ENCODE measurements around the gene DMD. TPM values are rescaled to one million over a fixed set of nuclear protein-coding genes. Genes with fewer than 3 reads are reported as not detected.

Gene DMD
- total RNA-seq, 1 experiment from 2014 or later, result 47.2 TPM

GRCh38 chrX:31236231-31236630, 1975.1 kb downstream of the DMD start:
- H3K27ac Mint-ChIP-seq (ENCODE audit: unreplicated experiment), result no peak overlapping the region
- Histone ChIP-seq H3K9me3 (no peaks in the 10 kb centered on the region), H3K4me1 (no peaks in the 10 kb centered on the region), H3K27me3 (replicated peaks; ENCODE audit: control insufficient read depth, insufficient read depth, low read length) (no peaks in the 10 kb centered on the region), H3K4me3 (ENCODE audit: low read depth, low read length) (no peak overlapping the region), H3K36me3 (ENCODE audit: control insufficient read depth, insufficient read depth, low read length) (no peaks in the 10 kb centered on the region)
- intact Hi-C loops (cut with micrococcal nuclease; ENCODE audit: unreplicated experiment), result no loop called here
- DNase-seq, result no peak
- no peak overlapping the region for H3K4me3 Mint-ChIP-seq (ENCODE audit: unreplicated experiment)
- POLR2A ChIA-PET, result no interaction called here
- H3K36me3 Mint-ChIP-seq (ENCODE audit: insufficient read depth, unreplicated experiment), result peaks cover 18% of the 10 kb centered on the region
- CTCF ChIA-PET, result no interaction called here
- TF ChIP-seq CTCF (IDR thresholded peaks at IDR 0.05; ENCODE audit: insufficient read depth in 1 of 2, low read depth in 1 of 2, low read length in 1 of 2, severe bottlenecking in 1 of 2, unreplicated experiment in 1 of 2), result no peak
- H3K9me3 Mint-ChIP-seq (ENCODE audit: unreplicated experiment), result no peaks in the 10 kb centered on the region
- H3K27me3 Mint-ChIP-seq (ENCODE audit: insufficient read depth, unreplicated experiment), result no peaks in the 10 kb centered on the region
- no TSS peak for BruUV-seq (replicated peaks)
- peaks cover 7% of the 10 kb centered on the region for H3K4me1 Mint-ChIP-seq (ENCODE audit: low read depth, unreplicated experiment)

- Mint-ChIP-seq H3K27me3 (ENCODE audit: insufficient read depth, unreplicated experiment) (no peaks in the 10 kb centered on the region), H3K27ac (ENCODE audit: unreplicated experiment) (no peak overlapping the region), H3K4me1 (ENCODE audit: low read depth, unreplicated experiment) (peaks cover 7% of the 10 kb centered on the region), H3K9me3 (ENCODE audit: unreplicated experiment) (no peaks in the 10 kb centered on the region), H3K4me3 (ENCODE audit: unreplicated experiment) (no peak overlapping the region), H3K36me3 (ENCODE audit: insufficient read depth, unreplicated experiment) (peaks cover 18% of the 10 kb centered on the region)
- Histone ChIP-seq H3K27me3 (replicated peaks; ENCODE audit: control insufficient read depth, insufficient read depth, low read length) (no peaks in the 10 kb centered on the region), H3K36me3 (ENCODE audit: control insufficient read depth, insufficient read depth, low read length) (no peaks in the 10 kb centered on the region), H3K4me1 (no peaks in the 10 kb centered on the region), H3K9me3 (no peaks in the 10 kb centered on the region), H3K4me3 (ENCODE audit: low read depth, low read length) (no peak overlapping the region)
- CTCF ChIA-PET, result no interaction called here
- BruUV-seq (replicated peaks), result no TSS peak
- intact Hi-C loops (cut with micrococcal nuclease; ENCODE audit: unreplicated experiment), result no loop called here
- no peak for DNase-seq
- POLR2A ChIA-PET, result no interaction called here
- TF ChIP-seq CTCF (IDR thresholded peaks at IDR 0.05; ENCODE audit: insufficient read depth in 1 of 2, low read depth in 1 of 2, low read length in 1 of 2, severe bottlenecking in 1 of 2, unreplicated experiment in 1 of 2), result no peak
Measured at GRCh38 chrX:31233941-31234496, 1977.3 kb downstream of the DMD start.

GRCh38 chrX:31232506-31232905, 1978.8 kb downstream of the DMD start:
- BruUV-seq (replicated peaks), result no TSS peak
- Histone ChIP-seq H3K27me3 (replicated peaks; ENCODE audit: control insufficient read depth, insufficient read depth, low read length) (no peaks in the 10 kb centered on the region), H3K9me3 (no peaks in the 10 kb centered on the region), H3K4me3 (ENCODE audit: low read depth, low read length) (no peak overlapping the region), H3K4me1 (no peaks in the 10 kb centered on the region), H3K36me3 (ENCODE audit: control insufficient read depth, insufficient read depth, low read length) (no peaks in the 10 kb centered on the region)
- Mint-ChIP-seq H3K27me3 (ENCODE audit: insufficient read depth, unreplicated experiment) (no peaks in the 10 kb centered on the region), H3K4me3 (ENCODE audit: unreplicated experiment) (no peak overlapping the region), H3K4me1 (ENCODE audit: low read depth, unreplicated experiment) (peaks cover 7% of the 10 kb centered on the region), H3K9me3 (ENCODE audit: unreplicated experiment) (no peaks in the 10 kb centered on the region), H3K27ac (ENCODE audit: unreplicated experiment) (peak overlapping the region; percentile 18), H3K36me3 (ENCODE audit: insufficient read depth, unreplicated experiment) (peaks cover 18% of the 10 kb centered on the region)
- DNase-seq, result no peak
- TF ChIP-seq CTCF (IDR thresholded peaks at IDR 0.05; ENCODE audit: insufficient read depth in 1 of 2, low read depth in 1 of 2, low read length in 1 of 2, severe bottlenecking in 1 of 2, unreplicated experiment in 1 of 2), result no peak
- POLR2A ChIA-PET, result no interaction called here
- intact Hi-C loops (cut with micrococcal nuclease; ENCODE audit: unreplicated experiment), result no loop called here
- CTCF ChIA-PET, result no interaction called here

All from Caco-2 (cell line).